ENCODE measurements around the gene ASB2. TPM values are rescaled to one million over a fixed set of nuclear protein-coding genes. Genes with fewer than 3 reads are reported as not detected.

The ASB2 gene
- total RNA-seq, 1 experiment from 2014 or later: 0.35 TPM

DNA sequence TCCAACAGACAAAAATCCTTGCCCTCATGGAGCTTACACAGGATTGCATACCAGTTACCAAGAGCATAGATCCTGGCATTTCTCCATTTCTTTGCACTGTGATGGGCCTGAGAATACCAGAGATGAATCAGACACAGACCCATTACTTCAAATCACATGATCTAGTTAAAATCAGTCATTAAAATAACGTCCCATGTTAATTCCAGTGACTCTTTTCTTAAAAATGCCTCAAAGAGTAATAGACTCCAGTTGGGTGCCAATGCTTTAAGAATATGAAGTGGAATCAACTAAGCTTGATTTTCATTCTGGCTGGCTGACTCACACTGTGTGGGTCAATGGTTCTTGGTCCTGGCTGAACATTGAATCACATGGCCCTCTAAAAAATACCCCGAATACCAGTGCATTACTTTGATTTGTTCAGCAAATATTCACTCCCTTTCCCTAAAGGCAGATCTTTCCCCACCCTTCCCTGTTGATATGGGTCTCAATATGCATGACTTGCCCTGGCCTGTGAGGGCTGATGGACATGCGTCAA is 11.0 kb downstream of the ASB2 start:
- Histone ChIP-seq H3K9ac (ENCODE audit: extremely low read depth, insufficient read length, low read length) (no peak overlapping the region), H3K14ac (ENCODE audit: insufficient read depth, low read length) (no peak overlapping the region), H3K4me1 (ENCODE audit: insufficient read depth, low read length) (no peaks in the 10 kb centered on the region), H3T11ph (ENCODE audit: low read length) (no peak overlapping the region), H3K18ac (ENCODE audit: insufficient read length, low read depth, low read length) (no peak overlapping the region), H2BK5ac (ENCODE audit: insufficient read length, low read length) (no peak overlapping the region), H4K8ac (replicated peaks; ENCODE audit: insufficient read length, low read depth, low read length) (no peak overlapping the region), H3K9me3 (ENCODE audit: control insufficient read depth, low read depth, low read length) (no peaks in the 10 kb centered on the region), H2BK20ac (ENCODE audit: low read depth, low read length, poor library complexity, severe bottlenecking) (no peak overlapping the region), H2BK120ac (ENCODE audit: low read depth, low read length, poor library complexity, severe bottlenecking) (no peak overlapping the region), H3K23ac (ENCODE audit: insufficient read length, low read depth, low read length) (no peak overlapping the region), H3K79me1 (ENCODE audit: insufficient read depth, low read depth, low read length, poor library complexity, severe bottlenecking) (no peaks in the 10 kb centered on the region), H4K5ac (ENCODE audit: insufficient read length, low read depth, low read length) (no peak overlapping the region), H3K23me2 (ENCODE audit: insufficient read length, low read depth, low read length, poor library complexity, severe bottlenecking) (no peaks in the 10 kb centered on the region), H2AK5ac (ENCODE audit: insufficient read length, low read length) (no peak overlapping the region), H3K27me3 (ENCODE audit: insufficient read depth, low read length) (no peaks in the 10 kb centered on the region), H3K79me2 (ENCODE audit: insufficient read depth, low read length) (no peaks in the 10 kb centered on the region), H3K56ac (ENCODE audit: insufficient read length, low read depth, low read length) (no peak overlapping the region), H2BK15ac (ENCODE audit: low read depth, low read length) (no peak overlapping the region), H4K20me1 (ENCODE audit: control insufficient read depth, insufficient read depth, insufficient read length) (peaks cover 2% of the 10 kb centered on the region), H4K91ac (ENCODE audit: insufficient read length, low read depth, low read length) (no peak overlapping the region), H2AFZ (ENCODE audit: low read length) (no peak overlapping the region), H3K4me2 (ENCODE audit: insufficient read depth, insufficient read length, low read length) (no peak overlapping the region), H3K4ac (ENCODE audit: low read depth, low read length) (no peak overlapping the region), H2BK12ac (ENCODE audit: insufficient read length, low read depth, low read length) (no peak overlapping the region), H3K27ac (ENCODE audit: insufficient read length, low read depth, low read length) (no peak overlapping the region)
- Mint-ChIP-seq H3K36me3 (ENCODE audit: insufficient read depth in 1 of 3, low read depth in 3 of 3) (no peaks in the 10 kb centered on the region), H3K27ac (no peak overlapping the region), H3K4me3 (no peak overlapping the region), H3K9me3 (no peaks in the 10 kb centered on the region), H3K27me3 (ENCODE audit: low read depth) (no peaks in the 10 kb centered on the region; the same call in 1 of the 2 replicates), H3K4me1 (peaks cover 0 to under 1% of the 10 kb centered on the region in 2 experiments; a peak in 2 of 4 replicates)
- no CpG with 5 or more reads among the region's 3 CpGs for WGBS (ENCODE audit: extremely low coverage, insufficient read length, low lambda C conversion rate)
- DNase-seq: no peak
- TF ChIP-seq, protein P1, sequence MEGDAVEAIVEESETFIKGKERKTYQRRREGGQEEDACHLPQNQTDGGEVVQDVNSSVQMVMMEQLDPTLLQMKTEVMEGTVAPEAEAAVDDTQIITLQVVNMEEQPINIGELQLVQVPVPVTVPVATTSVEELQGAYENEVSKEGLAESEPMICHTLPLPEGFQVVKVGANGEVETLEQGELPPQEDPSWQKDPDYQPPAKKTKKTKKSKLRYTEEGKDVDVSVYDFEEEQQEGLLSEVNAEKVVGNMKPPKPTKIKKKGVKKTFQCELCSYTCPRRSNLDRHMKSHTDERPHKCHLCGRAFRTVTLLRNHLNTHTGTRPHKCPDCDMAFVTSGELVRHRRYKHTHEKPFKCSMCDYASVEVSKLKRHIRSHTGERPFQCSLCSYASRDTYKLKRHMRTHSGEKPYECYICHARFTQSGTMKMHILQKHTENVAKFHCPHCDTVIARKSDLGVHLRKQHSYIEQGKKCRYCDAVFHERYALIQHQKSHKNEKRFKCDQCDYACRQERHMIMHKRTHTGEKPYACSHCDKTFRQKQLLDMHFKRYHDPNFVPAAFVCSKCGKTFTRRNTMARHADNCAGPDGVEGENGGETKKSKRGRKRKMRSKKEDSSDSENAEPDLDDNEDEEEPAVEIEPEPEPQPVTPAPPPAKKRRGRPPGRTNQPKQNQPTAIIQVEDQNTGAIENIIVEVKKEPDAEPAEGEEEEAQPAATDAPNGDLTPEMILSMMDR (conservative IDR thresholded peaks at IDR 0.05): no peak
